ENCODE data around the gene FAM13A.

GRCh38 chr4:88897180-88897579 is 159.8 kb downstream of the FAM13A start:
- TF ChIP-seq, protein P1, sequence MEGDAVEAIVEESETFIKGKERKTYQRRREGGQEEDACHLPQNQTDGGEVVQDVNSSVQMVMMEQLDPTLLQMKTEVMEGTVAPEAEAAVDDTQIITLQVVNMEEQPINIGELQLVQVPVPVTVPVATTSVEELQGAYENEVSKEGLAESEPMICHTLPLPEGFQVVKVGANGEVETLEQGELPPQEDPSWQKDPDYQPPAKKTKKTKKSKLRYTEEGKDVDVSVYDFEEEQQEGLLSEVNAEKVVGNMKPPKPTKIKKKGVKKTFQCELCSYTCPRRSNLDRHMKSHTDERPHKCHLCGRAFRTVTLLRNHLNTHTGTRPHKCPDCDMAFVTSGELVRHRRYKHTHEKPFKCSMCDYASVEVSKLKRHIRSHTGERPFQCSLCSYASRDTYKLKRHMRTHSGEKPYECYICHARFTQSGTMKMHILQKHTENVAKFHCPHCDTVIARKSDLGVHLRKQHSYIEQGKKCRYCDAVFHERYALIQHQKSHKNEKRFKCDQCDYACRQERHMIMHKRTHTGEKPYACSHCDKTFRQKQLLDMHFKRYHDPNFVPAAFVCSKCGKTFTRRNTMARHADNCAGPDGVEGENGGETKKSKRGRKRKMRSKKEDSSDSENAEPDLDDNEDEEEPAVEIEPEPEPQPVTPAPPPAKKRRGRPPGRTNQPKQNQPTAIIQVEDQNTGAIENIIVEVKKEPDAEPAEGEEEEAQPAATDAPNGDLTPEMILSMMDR (IDR thresholded peaks at IDR 0.05; ENCODE audit: insufficient read depth, low read length): no peak
- TF ChIP-seq, protein P2, sequence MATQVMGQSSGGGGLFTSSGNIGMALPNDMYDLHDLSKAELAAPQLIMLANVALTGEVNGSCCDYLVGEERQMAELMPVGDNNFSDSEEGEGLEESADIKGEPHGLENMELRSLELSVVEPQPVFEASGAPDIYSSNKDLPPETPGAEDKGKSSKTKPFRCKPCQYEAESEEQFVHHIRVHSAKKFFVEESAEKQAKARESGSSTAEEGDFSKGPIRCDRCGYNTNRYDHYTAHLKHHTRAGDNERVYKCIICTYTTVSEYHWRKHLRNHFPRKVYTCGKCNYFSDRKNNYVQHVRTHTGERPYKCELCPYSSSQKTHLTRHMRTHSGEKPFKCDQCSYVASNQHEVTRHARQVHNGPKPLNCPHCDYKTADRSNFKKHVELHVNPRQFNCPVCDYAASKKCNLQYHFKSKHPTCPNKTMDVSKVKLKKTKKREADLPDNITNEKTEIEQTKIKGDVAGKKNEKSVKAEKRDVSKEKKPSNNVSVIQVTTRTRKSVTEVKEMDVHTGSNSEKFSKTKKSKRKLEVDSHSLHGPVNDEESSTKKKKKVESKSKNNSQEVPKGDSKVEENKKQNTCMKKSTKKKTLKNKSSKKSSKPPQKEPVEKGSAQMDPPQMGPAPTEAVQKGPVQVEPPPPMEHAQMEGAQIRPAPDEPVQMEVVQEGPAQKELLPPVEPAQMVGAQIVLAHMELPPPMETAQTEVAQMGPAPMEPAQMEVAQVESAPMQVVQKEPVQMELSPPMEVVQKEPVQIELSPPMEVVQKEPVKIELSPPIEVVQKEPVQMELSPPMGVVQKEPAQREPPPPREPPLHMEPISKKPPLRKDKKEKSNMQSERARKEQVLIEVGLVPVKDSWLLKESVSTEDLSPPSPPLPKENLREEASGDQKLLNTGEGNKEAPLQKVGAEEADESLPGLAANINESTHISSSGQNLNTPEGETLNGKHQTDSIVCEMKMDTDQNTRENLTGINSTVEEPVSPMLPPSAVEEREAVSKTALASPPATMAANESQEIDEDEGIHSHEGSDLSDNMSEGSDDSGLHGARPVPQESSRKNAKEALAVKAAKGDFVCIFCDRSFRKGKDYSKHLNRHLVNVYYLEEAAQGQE (IDR thresholded peaks at IDR 0.05; ENCODE audit: insufficient replicate concordance, low read depth): no peak
- no peak for TF ChIP-seq GABPA (IDR thresholded peaks at IDR 0.05; ENCODE audit: low read depth)
- no peak for TF ChIP-seq POLR2AphosphoS5 (IDR thresholded peaks at IDR 0.05; ENCODE audit: low read depth)

Data from HL-60 (cell line).